Mesangial cell (primary cell): Measurements from ENCODE around the gene MCRIP1. TPM values are rescaled to one million over a fixed set of nuclear protein-coding genes. Genes with fewer than 3 reads are reported as not detected.

Source experiments
- total RNA-seq: library from RNA; depleted of rRNA; stranded (reverse); fragments of >200 nt; gene quantifications from 2 replicates; pipeline ENCODE4 v1.2.3, GENCODE V29; 2015

Gene MCRIP1, protein sequence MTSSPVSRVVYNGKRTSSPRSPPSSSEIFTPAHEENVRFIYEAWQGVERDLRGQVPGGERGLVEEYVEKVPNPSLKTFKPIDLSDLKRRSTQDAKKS
- total RNA-seq = 125 and 143 TPM in 2 replicates

DNA sequence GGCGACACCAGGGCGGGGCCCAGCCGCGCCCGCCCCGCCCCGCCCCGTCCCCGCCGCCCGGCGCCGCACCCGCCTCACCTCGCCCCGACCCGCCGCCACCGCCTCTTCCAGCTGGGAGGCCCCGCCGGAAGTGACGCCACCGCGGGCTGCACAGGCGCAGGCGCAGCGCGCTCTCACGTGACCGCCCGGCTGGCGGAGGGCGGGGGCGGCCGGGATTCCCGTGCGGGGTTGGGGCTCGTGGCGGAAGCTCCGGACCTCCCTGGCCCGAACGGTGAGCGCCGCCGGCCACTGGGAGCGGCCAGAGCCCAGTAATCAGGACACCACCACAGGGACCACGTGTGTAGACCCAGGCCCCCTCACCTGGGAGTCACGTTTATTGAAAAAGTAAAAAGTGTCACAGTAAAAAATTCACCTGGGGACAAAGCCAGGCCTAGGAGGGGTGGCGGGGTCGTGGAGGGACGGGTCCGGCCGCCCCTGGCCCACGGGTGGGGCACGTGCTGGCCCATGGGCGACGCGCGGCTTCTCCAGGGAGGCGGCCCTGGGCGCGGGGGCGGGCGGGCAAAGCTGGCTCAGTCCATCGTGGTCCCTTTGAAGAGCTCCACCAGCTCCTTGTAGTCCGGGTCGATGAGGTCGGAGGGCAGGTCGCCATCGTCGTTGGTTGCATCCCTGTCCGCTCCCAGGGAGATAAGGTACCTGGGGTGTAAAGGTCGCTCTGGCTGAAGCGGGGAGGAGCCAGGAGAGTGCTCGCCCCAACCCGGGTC is at the start of gene MCRIP1:
TSS of gene MCRIP1 (minus strand) at position 132 of the 761 bp plus-strand sequence. CDS start 8,785 bp downstream, outside the sequence.

DNA sequence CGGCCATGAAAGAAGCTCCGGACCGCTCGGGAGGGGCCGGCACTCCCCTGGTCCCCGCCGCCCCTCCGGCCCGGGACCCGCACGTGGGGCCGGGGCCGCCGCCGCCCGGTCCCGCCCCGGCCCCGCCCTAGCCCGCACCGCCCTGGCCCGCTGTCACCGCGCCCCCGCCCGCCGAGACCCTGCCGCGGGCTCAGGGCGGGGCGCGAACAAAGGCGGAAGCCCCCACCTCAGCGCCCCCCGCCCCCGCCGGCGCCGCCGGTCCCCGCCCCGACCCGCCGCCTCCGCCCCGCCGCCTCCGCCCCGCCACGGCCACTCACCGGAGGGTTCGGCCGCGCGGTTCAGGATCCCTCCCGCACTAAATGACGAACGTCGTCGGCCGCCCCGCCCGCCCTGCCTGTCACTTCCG is 37.9 kb upstream of the MCRIP1 start, which contains the start of gene ARHGDIA:
TSS of gene ARHGDIA (minus strand) at position 357 of the 406 bp plus-strand sequence. CDS start 1,407 bp downstream, outside the sequence.

DNA sequence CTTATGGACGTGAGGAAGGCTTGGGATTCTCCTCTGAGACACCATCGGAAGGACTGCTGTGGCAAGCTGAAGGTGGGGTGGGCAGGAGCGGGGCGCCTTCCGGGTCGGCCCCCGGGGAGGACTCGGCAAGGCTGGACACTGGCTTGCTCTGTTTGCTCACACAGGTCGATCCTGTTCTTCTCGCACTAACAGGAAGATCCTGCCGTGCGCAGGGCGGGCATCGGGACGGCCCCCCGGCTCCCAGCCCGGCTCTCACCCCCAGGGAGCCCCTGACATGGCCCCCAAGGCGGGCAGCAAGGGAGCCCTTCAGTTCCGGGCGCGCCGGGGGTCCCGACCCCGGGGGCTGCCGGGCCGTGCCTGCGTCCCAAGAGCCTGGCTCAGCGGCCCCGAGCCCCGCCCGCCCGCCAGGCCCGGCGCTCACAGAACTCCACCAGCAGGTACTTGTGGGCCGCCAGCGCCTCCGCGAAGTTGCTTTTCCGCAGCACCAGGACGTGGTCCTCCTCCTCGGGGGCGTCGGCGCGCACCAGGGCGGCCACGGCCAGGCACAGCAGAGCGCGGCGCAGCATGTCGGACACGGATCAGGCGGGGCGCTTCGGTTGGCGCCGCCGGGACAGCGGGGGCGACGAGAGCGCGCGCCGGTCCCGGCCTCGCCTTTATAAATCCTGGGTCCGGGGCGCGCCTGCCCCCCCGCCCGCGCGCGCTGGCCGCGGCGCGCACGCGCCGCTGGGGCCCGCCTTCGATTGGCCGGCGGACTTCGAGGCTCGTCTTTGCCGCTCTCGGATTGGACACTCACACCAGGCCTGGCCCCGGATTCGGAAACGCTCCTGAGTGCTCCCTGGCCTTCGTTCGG is 27.0 kb upstream of the MCRIP1 start, which contains the start of gene P4HB:
TSS of gene P4HB (minus strand) at position 630 of the 850 bp plus-strand sequence. CDS start at position 566, 64 bp downstream.

DNA sequence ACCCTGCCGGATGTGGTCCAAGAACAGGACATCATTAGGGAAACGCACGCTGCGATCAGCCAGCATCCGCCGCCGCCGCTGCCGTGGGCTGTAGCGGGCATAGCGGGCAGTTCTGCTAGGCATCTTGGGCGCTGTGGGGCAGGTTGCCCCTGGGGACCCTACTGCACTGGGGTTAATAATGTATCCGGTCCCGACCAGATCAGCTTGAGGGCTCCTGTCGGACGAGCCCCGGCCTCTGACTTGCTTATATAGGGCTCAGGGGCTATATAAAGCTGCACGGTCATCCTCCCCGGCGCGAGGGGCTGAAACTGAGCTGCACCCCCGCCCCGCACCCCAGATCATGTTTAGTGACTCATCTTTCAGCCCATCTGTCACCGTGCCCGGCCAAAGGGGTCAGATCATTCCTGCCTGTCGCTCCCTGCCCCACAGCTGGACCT is 1.8 kb upstream of the MCRIP1 start, which contains the start of gene PPP1R27:
TSS of gene PPP1R27 (minus strand) at position 220 of the 437 bp plus-strand sequence. CDS start at position 123, 97 bp downstream.

DNA sequence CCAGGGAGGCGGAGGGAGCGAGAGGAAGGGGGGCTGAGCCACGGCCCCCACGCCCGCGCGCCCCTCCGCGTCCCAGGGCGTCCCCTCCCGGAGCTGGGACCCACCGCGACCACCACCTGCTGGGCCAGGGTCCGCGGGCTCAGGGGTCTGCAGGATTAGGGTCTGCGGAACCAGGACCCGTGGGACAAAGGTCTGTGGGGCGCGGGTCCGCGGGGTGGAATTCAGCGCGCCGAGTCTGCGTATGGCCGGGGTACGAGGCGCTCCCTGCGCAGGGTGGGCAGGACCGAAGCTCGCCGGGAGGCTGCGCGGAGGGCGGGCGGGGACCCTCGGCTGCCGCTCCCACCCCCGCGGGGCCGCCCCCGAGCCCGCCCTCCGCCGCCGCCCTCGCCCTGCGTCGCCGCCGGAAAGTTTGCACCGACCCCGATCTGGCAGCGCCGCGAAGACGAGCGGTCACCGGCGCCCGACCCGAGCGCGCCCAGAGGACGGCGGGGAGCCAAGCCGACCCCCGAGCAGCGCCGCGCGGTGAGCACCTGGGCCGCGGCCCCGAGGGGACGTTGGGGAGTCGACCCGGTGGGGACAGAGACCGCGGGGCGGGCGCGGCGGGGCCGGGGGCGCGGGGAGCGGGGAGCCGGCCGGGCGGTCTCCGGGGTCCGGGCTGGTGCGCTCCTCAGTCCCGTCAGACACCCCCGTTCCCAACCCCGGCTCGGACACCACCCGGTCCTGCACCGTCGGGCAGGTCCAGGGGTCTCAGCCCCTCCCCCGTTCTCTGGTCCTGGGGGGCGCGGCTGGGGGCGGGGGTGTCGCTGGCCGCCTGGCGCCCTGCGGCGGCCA is 29.1 kb downstream of the MCRIP1 start, which contains the start of gene GCGR:
TSS of gene GCGR (plus strand) at position 423 of the 831 bp plus-strand sequence. CDS start 4,869 bp downstream, outside the sequence.

Other genes with a start within 250 kb of the MCRIP1 start
- gene NPLOC4, start 196.2 kb downstream of the MCRIP1 start, total RNA-seq = 68.1 and 84.4 TPM in 2 replicates
- gene TSPAN10, start 196.1 kb downstream of the MCRIP1 start, total RNA-seq = 1.1 and 1.9 TPM in 2 replicates
- 0.65 and 6.6 TPM in 2 replicates for gene PDE6G, start 176.7 kb downstream of the MCRIP1 start, total RNA-seq
- 45.1 and 69.1 TPM in 2 replicates for gene OXLD1, start 166.7 kb downstream of the MCRIP1 start, total RNA-seq
- gene CCDC137, start 166.6 kb downstream of the MCRIP1 start, total RNA-seq = 11.5 and 19.2 TPM in 2 replicates
- 38.7 and 53.8 TPM in 2 replicates for gene ARL16, start 149.5 kb downstream of the MCRIP1 start, total RNA-seq
- gene HGS, start 149.3 kb downstream of the MCRIP1 start, total RNA-seq = 126 and 158 TPM in 2 replicates
- gene MRPL12, start 129.9 kb downstream of the MCRIP1 start, total RNA-seq = 86.6 and 220 TPM in 2 replicates
- gene SLC25A10, start 121.0 kb downstream of the MCRIP1 start, total RNA-seq = 23.2 and 55.6 TPM in 2 replicates
- gene GCGR, start 29.1 kb downstream of the MCRIP1 start, total RNA-seq = 0.63 TPM in 1 of 2 replicates, not detected in the other
- not detected in 2 replicates for gene PPP1R27, start 1.8 kb upstream of the MCRIP1 start, total RNA-seq
- gene P4HB, start 27.2 kb upstream of the MCRIP1 start, total RNA-seq = 811 and 1,110 TPM in 2 replicates
- 386 and 596 TPM in 2 replicates for gene ARHGDIA, start 38.0 kb upstream of the MCRIP1 start, total RNA-seq
- 102 and 252 TPM in 2 replicates for gene ALYREF, start 58.3 kb upstream of the MCRIP1 start, total RNA-seq
- gene ANAPC11, start 58.4 kb upstream of the MCRIP1 start, total RNA-seq = 147 and 222 TPM in 2 replicates
- 3.6 and 5.2 TPM in 2 replicates for gene NPB, start 68.9 kb upstream of the MCRIP1 start, total RNA-seq
- 40.7 and 71.9 TPM in 2 replicates for gene PCYT2, start 78.1 kb upstream of the MCRIP1 start, total RNA-seq
- gene SIRT7, start 84.9 kb upstream of the MCRIP1 start, total RNA-seq = 15.2 and 18.5 TPM in 2 replicates
- gene MAFG, start 94.4 kb upstream of the MCRIP1 start, total RNA-seq = 14.3 and 18.4 TPM in 2 replicates
- gene PYCR1, start 104.0 kb upstream of the MCRIP1 start, total RNA-seq = 104 and 162 TPM in 2 replicates
- not detected in 2 replicates for gene MYADML2, start 113.9 kb upstream of the MCRIP1 start, total RNA-seq
- gene NOTUM, start 127.9 kb upstream of the MCRIP1 start, total RNA-seq = 0.38 TPM in 1 of 2 replicates, not detected in the other
- 25.1 and 30.4 TPM in 2 replicates for gene ASPSCR1, start 144.3 kb upstream of the MCRIP1 start, total RNA-seq
- 33.2 and 170 TPM in 2 replicates for gene CENPX, start 189.6 kb upstream of the MCRIP1 start, total RNA-seq
- 17.0 and 33.1 TPM in 2 replicates for gene LRRC45, start 190.0 kb upstream of the MCRIP1 start, total RNA-seq
- gene RAC3, start 198.4 kb upstream of the MCRIP1 start, total RNA-seq = 66.7 and 82.3 TPM in 2 replicates
- gene DCXR, start 204.4 kb upstream of the MCRIP1 start, total RNA-seq = 105 and 113 TPM in 2 replicates
- gene RFNG, start 218.5 kb upstream of the MCRIP1 start, total RNA-seq = 61.9 and 89.5 TPM in 2 replicates
- gene GPS1, start 218.6 kb upstream of the MCRIP1 start, total RNA-seq = 149 and 212 TPM in 2 replicates
- 74.9 and 101 TPM in 2 replicates for gene DUS1L, start 232.5 kb upstream of the MCRIP1 start, total RNA-seq